HG03460 (cell line): ENCODE results near the gene TMEM141.
"Not testable (repeated sequence)": the region's sequence is repeated elsewhere in the genome, so short reads cannot be mapped to it uniquely, and the experiment has no call there.

Experiments
- ATAC-seq: cut with Tn5 transposase; IDR thresholded peaks from one replicate; pipeline ENCODE4 v1.9.1; 2021; ENCODE audit not compliant: unreplicated experiment

TMEM141 gene

GRCh38 chr9:136831002-136831719, 40.0 kb downstream of the TMEM141 start:
- ATAC-seq = no peak

- ATAC-seq = no peak
Measured at GRCh38 chr9:136831720-136832104, 40.6 kb downstream of the TMEM141 start.

DNA sequence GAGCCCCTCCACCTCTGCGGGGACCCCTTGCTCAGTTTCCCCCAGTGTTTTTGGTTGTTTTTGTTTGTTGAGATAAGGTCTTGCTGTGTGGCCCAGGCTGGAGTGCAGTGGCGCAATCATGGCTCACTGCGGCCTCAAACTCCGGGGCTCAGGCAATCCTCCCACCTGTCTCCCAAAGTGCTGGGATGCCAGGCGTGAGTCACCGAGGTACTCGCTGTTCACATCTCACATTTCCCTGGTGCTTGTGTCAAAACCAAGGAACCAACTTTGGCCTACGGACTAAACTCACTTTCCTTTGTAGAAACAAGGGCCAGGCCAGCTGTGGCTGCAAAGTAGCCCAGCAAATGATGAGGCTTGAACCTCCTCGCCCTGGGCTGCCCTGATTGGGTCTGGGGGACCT, 41.4 kb downstream of the TMEM141 start:
- ATAC-seq = no peak

- ATAC-seq = not testable (repeated sequence)
Measured at GRCh38 chr9:136833381-136834048, 42.4 kb downstream of the TMEM141 start.

DNA sequence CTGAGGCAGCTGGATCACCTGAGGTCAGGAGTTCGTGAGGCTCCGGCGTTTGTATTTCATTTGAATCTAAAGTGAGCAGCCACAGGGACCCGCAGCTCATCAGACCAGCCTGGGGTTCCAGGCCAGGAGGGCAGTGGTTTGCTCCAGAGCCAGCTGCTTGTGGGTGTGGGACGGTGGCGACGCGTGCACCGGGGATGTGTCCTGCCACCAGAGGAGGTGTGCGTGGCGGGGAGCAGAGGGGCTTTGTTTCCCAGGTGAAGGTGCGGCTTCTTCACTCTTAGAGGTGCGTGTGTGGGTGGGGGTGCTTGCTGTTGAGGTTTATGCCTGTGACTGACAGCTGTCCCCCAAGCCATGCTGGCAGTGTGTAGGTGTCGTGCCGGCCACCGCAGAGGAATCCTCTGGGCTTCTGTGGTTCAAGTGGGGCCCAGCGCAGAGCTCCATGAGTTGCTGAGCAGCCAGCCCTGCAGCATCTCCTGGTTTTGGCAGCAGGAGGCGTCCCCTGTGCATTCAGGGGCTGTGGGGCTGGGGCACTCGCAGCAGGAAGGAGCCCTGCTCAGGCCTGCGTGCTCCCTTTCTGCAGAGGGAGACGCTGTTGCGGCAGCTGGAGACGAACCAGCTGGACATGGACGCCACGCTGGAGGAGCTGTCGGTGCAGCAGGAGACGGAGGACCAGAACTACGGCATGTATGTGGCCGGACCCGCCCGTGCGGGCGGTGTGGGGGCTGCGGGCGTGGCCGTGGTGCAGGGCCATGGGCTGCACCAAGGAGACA, 44.2 kb downstream of the TMEM141 start:
- ATAC-seq = no peak

GRCh38 chr9:136835932-136836904, 45.1 kb downstream of the TMEM141 start:
- no peak for ATAC-seq

GRCh38 chr9:136837146-136837855, 46.2 kb downstream of the TMEM141 start:
- ATAC-seq = no peak

DNA sequence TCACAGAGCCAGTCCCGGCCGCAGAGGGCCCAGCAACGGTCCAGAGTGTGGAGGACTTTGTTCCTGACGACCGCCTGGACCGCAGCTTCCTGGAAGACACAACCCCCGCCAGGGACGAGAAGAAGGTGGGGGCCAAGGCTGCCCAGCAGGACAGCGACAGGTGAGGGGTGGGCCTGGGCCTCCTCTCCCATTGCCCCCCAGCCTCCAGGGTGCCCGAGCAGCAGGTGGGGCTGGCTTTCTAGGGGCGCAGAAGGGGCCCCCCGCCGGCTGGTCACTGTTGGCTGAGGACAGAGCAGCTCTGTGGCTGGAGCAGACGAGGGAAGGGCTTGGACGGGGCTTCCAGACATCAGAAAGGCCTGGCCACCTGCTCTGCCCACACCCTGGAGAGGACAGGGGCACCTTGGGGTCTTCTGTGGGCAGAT, 46.7 kb downstream of the TMEM141 start:
- not testable (repeated sequence) for ATAC-seq

DNA sequence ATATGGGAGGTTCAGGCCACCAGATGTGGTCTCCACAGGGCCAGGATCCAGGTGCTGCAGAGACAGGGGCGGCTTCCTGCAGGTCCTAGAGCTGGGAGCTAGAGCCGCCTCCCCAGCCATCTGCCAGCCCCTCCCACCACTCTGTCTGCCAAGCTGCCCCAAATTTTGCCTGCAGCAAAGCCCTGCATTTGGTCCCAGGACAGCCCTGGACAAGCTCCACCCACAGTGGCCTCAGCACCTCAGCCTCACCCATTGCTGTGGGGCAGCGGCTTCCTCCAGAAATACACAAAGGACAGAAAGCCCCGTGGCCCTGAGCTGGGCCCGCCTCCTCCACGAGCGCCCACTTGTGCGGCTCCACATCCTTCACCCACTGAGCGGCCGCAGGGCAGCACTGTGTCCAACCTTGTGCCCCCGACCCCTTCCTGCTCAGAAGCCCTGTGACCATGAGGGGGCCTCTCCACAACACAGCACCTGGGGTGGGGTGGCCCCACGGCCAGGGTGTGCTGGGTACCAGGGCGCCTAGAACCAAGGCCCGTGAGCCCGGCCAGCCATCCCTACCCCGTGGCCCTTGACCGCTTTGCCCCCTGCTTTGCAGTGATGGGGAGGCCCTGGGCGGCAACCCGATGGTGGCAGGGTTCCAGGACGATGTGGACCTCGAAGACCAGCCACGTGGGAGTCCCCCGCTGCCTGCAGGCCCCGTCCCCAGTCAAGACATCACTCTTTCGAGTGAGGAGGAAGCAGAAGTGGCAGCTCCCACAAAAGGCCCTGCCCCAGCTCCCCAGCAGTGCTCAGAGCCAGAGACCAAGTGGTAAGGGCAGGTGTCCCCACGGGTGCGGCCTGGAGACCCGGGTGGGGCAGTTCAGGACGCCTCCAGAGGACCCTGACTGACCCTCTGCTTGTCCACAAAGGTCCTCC, 47.4 kb downstream of the TMEM141 start:
- ATAC-seq = no peak

DNA sequence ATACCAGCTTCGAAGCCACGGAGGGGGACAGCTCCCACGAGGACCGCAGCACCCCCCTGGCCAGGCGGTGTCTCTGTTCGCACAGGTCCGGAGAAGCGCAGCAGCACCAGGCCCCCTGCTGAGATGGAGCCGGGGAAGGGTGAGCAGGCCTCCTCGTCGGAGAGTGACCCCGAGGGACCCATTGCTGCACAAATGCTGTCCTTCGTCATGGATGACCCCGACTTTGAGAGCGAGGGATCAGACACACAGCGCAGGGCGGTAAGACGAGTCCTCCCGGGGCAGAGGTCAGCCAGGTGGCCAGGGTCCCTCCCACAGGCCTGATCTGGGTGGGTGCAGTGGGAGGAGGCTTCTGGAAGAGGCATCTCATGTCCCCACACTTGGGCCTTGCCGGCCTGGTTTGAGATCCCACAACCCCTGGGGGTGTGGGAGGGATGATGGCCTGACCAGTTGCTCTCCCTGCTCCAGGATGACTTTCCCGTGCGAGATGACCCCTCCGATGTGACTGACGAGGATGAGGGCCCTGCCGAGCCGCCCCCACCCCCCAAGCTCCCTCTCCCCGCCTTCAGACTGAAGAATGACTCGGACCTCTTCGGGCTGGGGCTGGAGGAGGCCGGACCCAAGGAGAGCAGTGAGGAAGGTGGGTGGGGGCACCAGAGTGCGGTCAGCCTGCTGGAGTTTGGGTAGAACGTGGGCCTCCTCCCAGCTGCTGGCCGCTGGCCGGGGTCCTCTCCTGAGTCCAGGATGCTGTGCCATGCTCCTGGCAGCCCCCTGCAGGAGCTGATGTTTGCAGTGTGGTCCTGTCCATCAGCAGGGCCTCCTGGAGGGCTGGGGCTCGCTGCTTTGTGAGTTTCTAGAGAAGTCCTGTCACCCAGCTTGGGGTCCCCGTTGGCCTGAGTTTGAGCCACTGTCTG, 48.3 kb downstream of the TMEM141 start:
- ATAC-seq = no peak

- no peak for ATAC-seq
Measured at GRCh38 chr9:136840140-136840876, 49.2 kb downstream of the TMEM141 start.

DNA sequence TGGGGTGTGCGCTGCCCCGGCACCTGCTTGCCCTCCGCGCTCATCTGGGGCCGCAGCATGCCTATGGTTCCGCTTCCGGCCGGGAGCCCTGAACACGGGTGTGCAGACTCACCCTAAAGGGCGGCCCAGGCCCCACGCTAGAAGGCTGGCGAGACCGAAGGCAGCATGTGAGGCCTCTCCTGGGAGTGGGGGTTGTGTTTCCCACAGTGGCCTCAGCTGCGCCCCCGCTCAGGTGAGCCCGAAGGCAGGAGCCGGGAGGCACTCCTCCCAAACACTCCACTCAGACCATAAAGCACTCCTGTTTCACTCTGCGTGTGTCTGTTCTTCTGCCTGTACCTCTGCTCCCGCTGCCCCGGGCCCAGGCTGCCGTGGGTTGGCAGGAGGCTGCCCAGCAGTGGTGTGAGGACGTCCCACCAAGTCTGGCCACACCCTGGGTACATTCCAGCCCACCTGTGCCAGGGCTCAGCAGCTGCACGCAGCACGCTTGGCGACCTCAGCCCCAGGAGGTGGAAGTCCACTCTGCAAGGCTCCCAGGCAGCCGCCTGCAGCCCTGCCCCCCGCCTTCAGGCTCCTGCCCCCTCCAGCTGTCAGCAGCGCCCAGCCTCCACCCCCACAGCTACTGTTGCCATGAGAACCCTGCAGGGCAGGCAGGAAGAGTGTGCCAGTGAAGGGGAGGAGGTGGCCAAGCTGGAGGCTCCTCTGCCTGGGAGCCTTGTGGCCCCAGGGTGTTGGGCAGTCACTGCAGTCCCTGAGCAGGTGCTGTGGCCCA, 49.9 kb downstream of the TMEM141 start:
- ATAC-seq = no peak

GRCh38 chr9:136841646-136842379, 50.7 kb downstream of the TMEM141 start:
- not testable (repeated sequence) for ATAC-seq

GRCh38 chr9:136842380-136842948, 51.3 kb downstream of the TMEM141 start, which contains the start of gene AJM1:
AJM1 (plus strand) TSS chr9:136842478; CDS start chr9:136844415, 1,937 bp downstream.
- ATAC-seq = peak; percentile 70
